HepG2 (cell line): Measurements from ENCODE around the gene AKAP12. TPM values are rescaled to one million over a fixed set of nuclear protein-coding genes. Genes with fewer than 3 reads are reported as not detected.

Experiments
- ATAC-seq: fragments of 200-7000 bp; cut with Tn5 transposase; 3 replicates; pipeline ENCODE4 v1.9.1; 2020; ENCODE audit warnings: mild to moderate bottlenecking, moderate library complexity
- BruUV-seq: library from RNA; stranded (reverse); fragments of 400-500 nt; replicated peaks from 2 replicates; lab custom pipeline; 2021; lab: Mats Ljungman, UMichigan
- CTCF ChIA-PET: fragments of 300-600 bp; formaldehyde crosslinking; extraction: SDS; loops from one replicate; lab custom pipeline; 2021; ENCODE audit warnings: low total read pairs, inconsistent platforms, low intra/inter-chr PET ratio; lab: Yijun Ruan, JAX
- POLR2A ChIA-PET: fragments of 350-600 bp; sonication (Branson Sonifier 250); formaldehyde crosslinking; loops from one replicate; lab custom pipeline; 2020; ENCODE audit warnings: antibody characterized with exemption, inconsistent platforms; lab: Yijun Ruan, JAX
- DNase-seq: peaks from one replicate; pipeline ENCODE4 v3.0.0-alpha.2; 2015; ENCODE audit warnings: low spot score
- FAIRE-seq: peaks from 3 replicates; lab custom pipeline; 2011; peaks lifted over from hg19 to GRCh38; lab: Jason Lieb, UNC
- H2AFZ ChIP-seq: one replicate; pipeline ENCODE4 v1.6.1; 2011; ENCODE audit warnings: low read length, inconsistent platforms
- H3K27ac ChIP-seq: fragments of 300-600 bp; 3 replicates; pipeline ENCODE4 v1.8.0; 2011; ENCODE audit warnings: mixed run types, mild to moderate bottlenecking, mixed read lengths, low read length, inconsistent platforms; ENCODE audit not compliant: insufficient read depth; ENCODE audit errors: extremely low read length
- H3K27me3 ChIP-seq, 2 experiments: fragments of 200-600 bp in 1 of 2; 2 replicates in 1 of 2; 3 replicates in 1 of 2; pipeline versions ENCODE4 v1.6.0 to v1.8.0; 2011; ENCODE audit warnings: low read length in 2 of 2, mild to moderate bottlenecking in 2 of 2, moderate library complexity in 2 of 2, inconsistent platforms in 1 of 2; ENCODE audit not compliant: insufficient read depth in 2 of 2, control insufficient read depth in 1 of 2
- H3K36me3 ChIP-seq, 2 experiments: fragments of 200-600 bp in 1 of 2; replicated peaks in 1 of 2; 2 replicates in 1 of 2; 3 replicates in 1 of 2; pipeline versions ENCODE4 v1.5.1 to v1.8.0; 2011; ENCODE audit warnings: low read length in 2 of 2, inconsistent platforms in 1 of 2; ENCODE audit not compliant: insufficient read depth in 2 of 2, control insufficient read depth in 1 of 2
- H3K4me1 ChIP-seq: 2 replicates; pipeline ENCODE4 v1.5.1; 2012; ENCODE audit warnings: low read length, inconsistent platforms; ENCODE audit not compliant: insufficient read depth
- H3K4me2 ChIP-seq: 2 replicates; pipeline ENCODE4 v1.6.0; 2011; ENCODE audit warnings: low read depth, low read length, inconsistent platforms
- H3K4me3 ChIP-seq, 3 experiments: fragments of 200-600 bp in 1 of 3; sonication (generic), shearing (Covaris generic) in 1 of 3; replicated peaks in 1 of 3; 2 replicates each; pipeline ENCODE4 v1.5.1; 2011 to 2016; ENCODE audit warnings: low read length in 3 of 3, inconsistent platforms in 2 of 3, low read depth in 2 of 3, mild to moderate bottlenecking in 2 of 3, control low read depth in 1 of 3, mixed read lengths in 1 of 3; ENCODE audit not compliant: insufficient read depth in 1 of 3
- H3K79me2 ChIP-seq: one replicate; pipeline ENCODE4 v1.6.1; 2011; ENCODE audit warnings: low read length, inconsistent platforms; ENCODE audit not compliant: insufficient read depth
- H3K9ac ChIP-seq: 2 replicates; pipeline ENCODE4 v1.6.0; 2011; ENCODE audit warnings: mild to moderate bottlenecking, low read depth, low read length, inconsistent platforms; ENCODE audit not compliant: insufficient read depth
- H3K9me3 ChIP-seq: 2 replicates; pipeline ENCODE4 v1.5.1; 2012; ENCODE audit warnings: mild to moderate bottlenecking, low read length
- H4K20me1 ChIP-seq: 2 replicates; pipeline ENCODE4 v1.6.0; 2011; ENCODE audit warnings: inconsistent platforms, mild to moderate bottlenecking, low read length, moderate library complexity; ENCODE audit not compliant: insufficient read depth
- ATF1 ChIP-seq: IDR thresholded peaks from 2 replicates; pipeline ENCODE4 v1.6.1; 2016; ENCODE audit warnings: mild to moderate bottlenecking, control low read depth
- ATF6 ChIP-seq: sonication (generic); formaldehyde crosslinking; conservative IDR thresholded peaks from 2 replicates; pipeline ENCODE4 v1.4.0; 2020; ENCODE audit warnings: missing genetic modification reagents
- BCL6 ChIP-seq: IDR thresholded peaks from 2 replicates; pipeline ENCODE4 v1.6.1; 2016; ENCODE audit warnings: missing genetic modification reagents, missing compliant biosample characterization
- FOSL1 ChIP-seq: sonication (generic); formaldehyde crosslinking; IDR thresholded peaks from 2 replicates; pipeline ENCODE4 v1.9.0; 2021; ENCODE audit warnings: missing genetic modification reagents, borderline replicate concordance
- HDAC1 ChIP-seq: sonication (generic); formaldehyde crosslinking; IDR thresholded peaks from 2 replicates; pipeline ENCODE4 v1.5.1; 2020; ENCODE audit warnings: mild to moderate bottlenecking, missing genetic modification reagents
- HHEX ChIP-seq: IDR thresholded peaks from 2 replicates; pipeline ENCODE4 v1.6.1; 2016; ENCODE audit warnings: control low read depth
- NFKB2 ChIP-seq: sonication (generic); formaldehyde crosslinking; IDR thresholded peaks from 2 replicates; pipeline ENCODE4 v1.4.0; 2020; ENCODE audit warnings: missing genetic modification reagents, borderline replicate concordance
- NR2F2 ChIP-seq: IDR thresholded peaks from 2 replicates; pipeline ENCODE4 v1.6.1; 2012; ENCODE audit warnings: low read depth, inconsistent platforms, borderline replicate concordance
- NR2F6 ChIP-seq, 2 experiments: IDR thresholded peaks; 2 replicates each; pipeline ENCODE4 v1.6.1; 2016; ENCODE audit warnings: antibody characterized with exemption in 1 of 2, mild to moderate bottlenecking in 1 of 2
- RARA ChIP-seq: IDR thresholded peaks from 2 replicates; pipeline ENCODE4 v1.6.1; 2016; ENCODE audit warnings: missing genetic modification reagents, missing compliant biosample characterization
- SOX13 ChIP-seq, 3 experiments: fragments of 450-650 bp in 1 of 3; sonication (generic) in 1 of 3; formaldehyde crosslinking in 1 of 3; IDR thresholded peaks in 2 of 3; conservative IDR thresholded peaks in 1 of 3; 2 replicates each; pipeline versions ENCODE4 v1.5.0 to v1.6.1; 2016 to 2020; ENCODE audit warnings: antibody characterized with exemption in 1 of 3, mild to moderate bottlenecking in 1 of 3, missing compliant biosample characterization in 1 of 3, missing genetic modification reagents in 1 of 3, moderate library complexity in 1 of 3
- SOX5 ChIP-seq: IDR thresholded peaks from 2 replicates; pipeline ENCODE4 v1.6.1; 2016; ENCODE audit warnings: borderline replicate concordance
- TCF7L2 ChIP-seq: IDR thresholded peaks from 2 replicates; pipeline ENCODE4 v1.6.1; 2011; ENCODE audit warnings: mild to moderate bottlenecking, low read depth, low read length, moderate library complexity
- TEAD2 ChIP-seq: sonication (generic); formaldehyde crosslinking; IDR thresholded peaks from 2 replicates; pipeline ENCODE4 v1.9.0; 2021; ENCODE audit warnings: missing genetic modification reagents
- TSC22D2 ChIP-seq: sonication (generic); formaldehyde crosslinking; IDR thresholded peaks from 2 replicates; pipeline ENCODE4 v1.5.1; 2020; ENCODE audit warnings: missing genetic modification reagents, mild to moderate bottlenecking, borderline replicate concordance
- ZNF235 ChIP-seq: sonication (generic); formaldehyde crosslinking; IDR thresholded peaks from 2 replicates; pipeline ENCODE4 v1.8.1; 2023; ENCODE audit warnings: mild to moderate bottlenecking, missing genetic modification reagents, borderline replicate concordance
- ZNF512B ChIP-seq: sonication (generic); formaldehyde crosslinking; IDR thresholded peaks from 2 replicates; pipeline ENCODE4 v1.5.1; 2020; ENCODE audit warnings: missing genetic modification reagents, mild to moderate bottlenecking, borderline replicate concordance
- ZNF556 ChIP-seq: sonication (generic); formaldehyde crosslinking; IDR thresholded peaks from 2 replicates; pipeline ENCODE4 v1.4.0; 2020; ENCODE audit warnings: mild to moderate bottlenecking, missing genetic modification reagents, borderline replicate concordance
- ZNF678 ChIP-seq: sonication (generic); formaldehyde crosslinking; IDR thresholded peaks from 2 replicates; pipeline ENCODE4 v1.4.0; 2020; ENCODE audit warnings: mild to moderate bottlenecking, missing genetic modification reagents
- WGBS: methylation state at CpG from one replicate; pipeline ENCODE4 v1.1.6; 2017; ENCODE audit warnings: low lambda C conversion rate; 5-methylcytosine and 5-hydroxymethylcytosine counted together
- in situ Hi-C: cut with HindIII; loops from 2 replicates; pipeline ENCODE4 v1.10.0; 2017; ENCODE audit warnings: low pct_unique_long_range_greater_than_20kb; ENCODE audit not compliant: extremely low pct_ligation_motif_present
- intact Hi-C: fragments of 100-400 bp; cut with micrococcal nuclease; formaldehyde crosslinking; loops from one replicate; pipeline ENCODE4 v1.10.0; 2022; ENCODE audit not compliant: unreplicated experiment
- polyA plus RNA-seq, 8 experiments: library from polyadenylated mRNA; depleted of rRNA in 3 of 8; stranded (reverse) in 7 of 8; unstranded in 1 of 8; fragments of >200 nt; fragmentation: Illumina TruSeq in 4 of 8; extraction: Trizol in 4 of 8; gene quantifications; 2 replicates each; pipeline versions ENCODE4 v1.2.1 to v1.2.3, GENCODE V29; 2011 to 2016; ENCODE audit warnings: low read depth in 4 of 8, missing spikeins in 1 of 8, mixed read lengths in 1 of 8; ENCODE audit not compliant: insufficient read depth in 1 of 8
- total RNA-seq, 5 experiments: library from RNA; depleted of rRNA; stranded (reverse); fragments of >200 nt; fragmentation: Illumina TruSeq; extraction: Trizol; gene quantifications; 2 replicates each; pipeline ENCODE4 v1.2.3, GENCODE V29; 2016; ENCODE audit warnings: low read depth in 1 of 5

AKAP12 gene
- total and polyA plus RNA-seq, 2 of the 13 experiments (the other 11 are each of a cell fraction or from before 2014, with no cell fraction given): 10.6 to 19.0 TPM

- TF ChIP-seq ZNF512B: no peak
- TF ChIP-seq TCF7L2: no peak
- TF ChIP-seq NFKB2 (CRISPR knock-in tag): no peak
- no peak for TF ChIP-seq TSC22D2 (CRISPR knock-in tag)
- no peak for TF ChIP-seq ZNF235 (CRISPR knock-in tag)
- TF ChIP-seq ZNF556 (CRISPR knock-in tag): no peak
- TF ChIP-seq FOSL1 (CRISPR knock-in tag): no peak
Observed at GRCh38 chr6:151306269-151306783, 66.6 kb downstream of the AKAP12 start (continued).

GRCh38 chr6:151307501-151307900 lies 67.7 kb downstream of the AKAP12 start:
- WGBS: 8% methylated on average over 4 of the region's 4 CpGs
- ChIA-PET CTCF (no interaction called here), POLR2A (no interaction called here)
- H3K9ac ChIP-seq: no peak overlapping the region
- no peak overlapping the region for H3K4me2 ChIP-seq
- no peak overlapping the region for H3K4me3 ChIP-seq
- no peak overlapping the region for H2AFZ ChIP-seq
- peak; percentile 43 for ATAC-seq
- no peak overlapping the region for H3K27ac ChIP-seq
- in situ Hi-C loops: no loop called here
- no peaks in the 10 kb centered on the region for H3K36me3 ChIP-seq
- peaks cover 0 to 10% of the 10 kb centered on the region in 2 experiments; a peak in 2 of 5 replicates for H3K27me3 ChIP-seq
- intact Hi-C loops: no loop called here
- no peak for FAIRE-seq
- H3K4me1 ChIP-seq: peaks cover 52% of the 10 kb centered on the region
- no peaks in the 10 kb centered on the region for H4K20me1 ChIP-seq
- no TSS peak for BruUV-seq
- DNase-seq: peak; percentile 51
- no peaks in the 10 kb centered on the region for H3K79me2 ChIP-seq
- no peaks in the 10 kb centered on the region for H3K9me3 ChIP-seq
- TF ChIP-seq NR2F2 (peak; percentile 96), ATF1 (no peak), ATF6 (CRISPR knock-in tag) (no peak), HHEX (CRISPR knock-in tag) (peak; percentile 88), RARA (CRISPR knock-in tag) (peak; percentile 43; the same call in 1 of the 2 replicates), ZNF678 (CRISPR knock-in tag) (no peak), SOX13 (IDR thresholded peaks at IDR 0.05) (no peak), SOX13 (CRISPR knock-in tag; conservative IDR thresholded peaks at IDR 0.05 in 1 of 2, IDR thresholded peaks at IDR 0.05 in 1 of 2) (peak in 1 of 2 experiments; percentile 56; a peak in 1 of 4 replicates), NR2F6 (IDR thresholded peaks at IDR 0.05) (peak; percentile 94), NR2F6 (CRISPR knock-in tag; IDR thresholded peaks at IDR 0.05) (peak; percentile 93), BCL6 (CRISPR knock-in tag) (peak; percentile 73), TEAD2 (no peak), SOX5 (CRISPR knock-in tag) (0 out of 2 replicates have a peak, but pooled peaks have one; percentile 22), HDAC1 (CRISPR knock-in tag) (peak; percentile 30; the same call in 1 of the 2 replicates)
